PC-3 (cell line): ENCODE results near the gene OR10G3.

Experiments
- CTCF ChIP-seq: fragments of 300-600 bp; sonication (generic); conservative IDR thresholded peaks from 2 replicates; pipeline ENCODE4 v1.5.1; 2017; ENCODE audit warnings: antibody characterized with exemption, low read depth, mild to moderate bottlenecking, low read length
- EZH2 ChIP-seq: fragments of 300-600 bp; sonication (generic); IDR thresholded peaks from one replicate; pipeline ENCODE4 v1.6.1; 2017; ENCODE audit warnings: antibody characterized with exemption, mild to moderate bottlenecking, low read length; ENCODE audit not compliant: unreplicated experiment

GRCh38 chr14:21518725-21519124 lies 61.2 kb downstream of the OR10G3 start:
- no peak for TF ChIP-seq CTCF
- no peak for TF ChIP-seq EZH2
